ENCODE measurements around the gene ALOXE3. TPM values are rescaled to one million over a fixed set of nuclear protein-coding genes. Genes with fewer than 3 reads are reported as not detected.

ALOXE3 gene
- total and polyA plus RNA-seq, 2 experiments from 2014 or later, result 0.10 to 0.27 TPM

DNA sequence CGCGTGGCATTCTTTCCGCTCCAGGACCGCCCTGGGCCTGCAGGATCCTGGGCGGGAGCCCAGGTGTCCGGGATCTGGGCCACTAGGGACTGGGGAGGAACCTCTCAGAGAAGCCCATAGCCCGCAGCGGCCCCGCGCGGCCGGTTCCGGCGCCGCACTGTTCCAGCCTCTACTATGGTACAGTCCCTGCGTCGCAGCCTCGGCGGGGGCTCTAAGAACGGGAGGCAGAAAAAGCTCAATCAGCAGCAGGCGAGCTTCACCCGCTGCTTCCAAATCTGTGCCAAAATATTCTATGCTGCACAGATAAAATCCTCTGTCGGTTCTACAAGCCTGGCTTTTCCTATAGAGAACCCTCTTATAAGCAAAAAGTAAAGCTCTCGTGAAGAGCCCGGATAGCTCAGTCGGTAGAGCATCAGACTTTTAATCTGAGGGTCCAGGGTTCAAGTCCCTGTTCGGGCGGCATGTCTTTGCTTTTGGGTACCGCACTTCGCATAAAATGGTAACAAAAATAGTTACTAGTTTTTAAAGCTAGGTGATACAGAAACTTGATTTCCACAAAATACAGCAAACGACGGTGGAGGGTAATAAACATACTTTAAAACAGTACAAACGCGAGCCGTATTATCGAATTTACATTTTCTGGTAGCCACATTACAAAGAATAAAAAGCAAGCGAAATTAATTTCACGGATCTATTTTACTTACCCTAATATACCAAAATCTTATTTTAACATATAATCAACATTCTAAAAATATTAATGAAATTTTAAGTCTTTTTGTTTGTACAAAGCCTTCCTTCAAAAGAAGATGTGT is 661 bp upstream of the ALOXE3 start:
- H3K27ac Mint-ChIP-seq, result peak overlapping the region; percentile 83; the same call in 1 of the 2 replicates
- peaks cover 13% of the 10 kb centered on the region for H3K36me3 Mint-ChIP-seq (ENCODE audit: low read depth)
- H3K4me3 ChIP-seq, result peak overlapping the region; percentile 66
- peak overlapping the region; percentile 75 for H3K4me2 ChIP-seq
- peaks cover 17% of the 10 kb centered on the region for H3K9me3 Mint-ChIP-seq
- H3K4me1 Mint-ChIP-seq, result peaks cover 13% of the 10 kb centered on the region; the same call in 2 of the 3 replicates
- peaks cover 69% of the 10 kb centered on the region for H3K27me3 ChIP-seq (ENCODE audit: insufficient read depth)
- H2AFZ ChIP-seq, result peak overlapping the region; percentile 98
- H3K9me2 ChIP-seq (ENCODE audit: insufficient read depth), result no peaks in the 10 kb centered on the region
- no peaks in the 10 kb centered on the region for H3K36me3 ChIP-seq (ENCODE audit: insufficient read depth)
- H3K27me3 Mint-ChIP-seq (ENCODE audit: insufficient read depth, low read depth, poor library complexity), result peaks cover 85% of the 10 kb centered on the region
- H3K4me3 Mint-ChIP-seq, result peak overlapping the region; percentile 83
- no peaks in the 10 kb centered on the region for H4K20me1 ChIP-seq (replicated peaks; ENCODE audit: insufficient read depth)
- no peaks in the 10 kb centered on the region for H3K79me2 ChIP-seq (replicated peaks; ENCODE audit: insufficient read depth)
- TF ChIP-seq EZH2phosphoT487 (IDR thresholded peaks at IDR 0.05; ENCODE audit: unreplicated experiment), result no peak
- no peak for TF ChIP-seq POLR2AphosphoS5 (IDR thresholded peaks at IDR 0.05; ENCODE audit: low read depth)
- TF ChIP-seq, protein P1, sequence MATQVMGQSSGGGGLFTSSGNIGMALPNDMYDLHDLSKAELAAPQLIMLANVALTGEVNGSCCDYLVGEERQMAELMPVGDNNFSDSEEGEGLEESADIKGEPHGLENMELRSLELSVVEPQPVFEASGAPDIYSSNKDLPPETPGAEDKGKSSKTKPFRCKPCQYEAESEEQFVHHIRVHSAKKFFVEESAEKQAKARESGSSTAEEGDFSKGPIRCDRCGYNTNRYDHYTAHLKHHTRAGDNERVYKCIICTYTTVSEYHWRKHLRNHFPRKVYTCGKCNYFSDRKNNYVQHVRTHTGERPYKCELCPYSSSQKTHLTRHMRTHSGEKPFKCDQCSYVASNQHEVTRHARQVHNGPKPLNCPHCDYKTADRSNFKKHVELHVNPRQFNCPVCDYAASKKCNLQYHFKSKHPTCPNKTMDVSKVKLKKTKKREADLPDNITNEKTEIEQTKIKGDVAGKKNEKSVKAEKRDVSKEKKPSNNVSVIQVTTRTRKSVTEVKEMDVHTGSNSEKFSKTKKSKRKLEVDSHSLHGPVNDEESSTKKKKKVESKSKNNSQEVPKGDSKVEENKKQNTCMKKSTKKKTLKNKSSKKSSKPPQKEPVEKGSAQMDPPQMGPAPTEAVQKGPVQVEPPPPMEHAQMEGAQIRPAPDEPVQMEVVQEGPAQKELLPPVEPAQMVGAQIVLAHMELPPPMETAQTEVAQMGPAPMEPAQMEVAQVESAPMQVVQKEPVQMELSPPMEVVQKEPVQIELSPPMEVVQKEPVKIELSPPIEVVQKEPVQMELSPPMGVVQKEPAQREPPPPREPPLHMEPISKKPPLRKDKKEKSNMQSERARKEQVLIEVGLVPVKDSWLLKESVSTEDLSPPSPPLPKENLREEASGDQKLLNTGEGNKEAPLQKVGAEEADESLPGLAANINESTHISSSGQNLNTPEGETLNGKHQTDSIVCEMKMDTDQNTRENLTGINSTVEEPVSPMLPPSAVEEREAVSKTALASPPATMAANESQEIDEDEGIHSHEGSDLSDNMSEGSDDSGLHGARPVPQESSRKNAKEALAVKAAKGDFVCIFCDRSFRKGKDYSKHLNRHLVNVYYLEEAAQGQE (IDR thresholded peaks at IDR 0.05; ENCODE audit: unreplicated experiment), result no peak
- no peak for TF ChIP-seq STAT1 (IDR thresholded peaks at IDR 0.05; ENCODE audit: unreplicated experiment)
- TF ChIP-seq, protein P2, sequence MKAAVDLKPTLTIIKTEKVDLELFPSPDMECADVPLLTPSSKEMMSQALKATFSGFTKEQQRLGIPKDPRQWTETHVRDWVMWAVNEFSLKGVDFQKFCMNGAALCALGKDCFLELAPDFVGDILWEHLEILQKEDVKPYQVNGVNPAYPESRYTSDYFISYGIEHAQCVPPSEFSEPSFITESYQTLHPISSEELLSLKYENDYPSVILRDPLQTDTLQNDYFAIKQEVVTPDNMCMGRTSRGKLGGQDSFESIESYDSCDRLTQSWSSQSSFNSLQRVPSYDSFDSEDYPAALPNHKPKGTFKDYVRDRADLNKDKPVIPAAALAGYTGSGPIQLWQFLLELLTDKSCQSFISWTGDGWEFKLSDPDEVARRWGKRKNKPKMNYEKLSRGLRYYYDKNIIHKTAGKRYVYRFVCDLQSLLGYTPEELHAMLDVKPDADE (IDR thresholded peaks at IDR 0.05), result no peak
- TF ChIP-seq, protein P3, sequence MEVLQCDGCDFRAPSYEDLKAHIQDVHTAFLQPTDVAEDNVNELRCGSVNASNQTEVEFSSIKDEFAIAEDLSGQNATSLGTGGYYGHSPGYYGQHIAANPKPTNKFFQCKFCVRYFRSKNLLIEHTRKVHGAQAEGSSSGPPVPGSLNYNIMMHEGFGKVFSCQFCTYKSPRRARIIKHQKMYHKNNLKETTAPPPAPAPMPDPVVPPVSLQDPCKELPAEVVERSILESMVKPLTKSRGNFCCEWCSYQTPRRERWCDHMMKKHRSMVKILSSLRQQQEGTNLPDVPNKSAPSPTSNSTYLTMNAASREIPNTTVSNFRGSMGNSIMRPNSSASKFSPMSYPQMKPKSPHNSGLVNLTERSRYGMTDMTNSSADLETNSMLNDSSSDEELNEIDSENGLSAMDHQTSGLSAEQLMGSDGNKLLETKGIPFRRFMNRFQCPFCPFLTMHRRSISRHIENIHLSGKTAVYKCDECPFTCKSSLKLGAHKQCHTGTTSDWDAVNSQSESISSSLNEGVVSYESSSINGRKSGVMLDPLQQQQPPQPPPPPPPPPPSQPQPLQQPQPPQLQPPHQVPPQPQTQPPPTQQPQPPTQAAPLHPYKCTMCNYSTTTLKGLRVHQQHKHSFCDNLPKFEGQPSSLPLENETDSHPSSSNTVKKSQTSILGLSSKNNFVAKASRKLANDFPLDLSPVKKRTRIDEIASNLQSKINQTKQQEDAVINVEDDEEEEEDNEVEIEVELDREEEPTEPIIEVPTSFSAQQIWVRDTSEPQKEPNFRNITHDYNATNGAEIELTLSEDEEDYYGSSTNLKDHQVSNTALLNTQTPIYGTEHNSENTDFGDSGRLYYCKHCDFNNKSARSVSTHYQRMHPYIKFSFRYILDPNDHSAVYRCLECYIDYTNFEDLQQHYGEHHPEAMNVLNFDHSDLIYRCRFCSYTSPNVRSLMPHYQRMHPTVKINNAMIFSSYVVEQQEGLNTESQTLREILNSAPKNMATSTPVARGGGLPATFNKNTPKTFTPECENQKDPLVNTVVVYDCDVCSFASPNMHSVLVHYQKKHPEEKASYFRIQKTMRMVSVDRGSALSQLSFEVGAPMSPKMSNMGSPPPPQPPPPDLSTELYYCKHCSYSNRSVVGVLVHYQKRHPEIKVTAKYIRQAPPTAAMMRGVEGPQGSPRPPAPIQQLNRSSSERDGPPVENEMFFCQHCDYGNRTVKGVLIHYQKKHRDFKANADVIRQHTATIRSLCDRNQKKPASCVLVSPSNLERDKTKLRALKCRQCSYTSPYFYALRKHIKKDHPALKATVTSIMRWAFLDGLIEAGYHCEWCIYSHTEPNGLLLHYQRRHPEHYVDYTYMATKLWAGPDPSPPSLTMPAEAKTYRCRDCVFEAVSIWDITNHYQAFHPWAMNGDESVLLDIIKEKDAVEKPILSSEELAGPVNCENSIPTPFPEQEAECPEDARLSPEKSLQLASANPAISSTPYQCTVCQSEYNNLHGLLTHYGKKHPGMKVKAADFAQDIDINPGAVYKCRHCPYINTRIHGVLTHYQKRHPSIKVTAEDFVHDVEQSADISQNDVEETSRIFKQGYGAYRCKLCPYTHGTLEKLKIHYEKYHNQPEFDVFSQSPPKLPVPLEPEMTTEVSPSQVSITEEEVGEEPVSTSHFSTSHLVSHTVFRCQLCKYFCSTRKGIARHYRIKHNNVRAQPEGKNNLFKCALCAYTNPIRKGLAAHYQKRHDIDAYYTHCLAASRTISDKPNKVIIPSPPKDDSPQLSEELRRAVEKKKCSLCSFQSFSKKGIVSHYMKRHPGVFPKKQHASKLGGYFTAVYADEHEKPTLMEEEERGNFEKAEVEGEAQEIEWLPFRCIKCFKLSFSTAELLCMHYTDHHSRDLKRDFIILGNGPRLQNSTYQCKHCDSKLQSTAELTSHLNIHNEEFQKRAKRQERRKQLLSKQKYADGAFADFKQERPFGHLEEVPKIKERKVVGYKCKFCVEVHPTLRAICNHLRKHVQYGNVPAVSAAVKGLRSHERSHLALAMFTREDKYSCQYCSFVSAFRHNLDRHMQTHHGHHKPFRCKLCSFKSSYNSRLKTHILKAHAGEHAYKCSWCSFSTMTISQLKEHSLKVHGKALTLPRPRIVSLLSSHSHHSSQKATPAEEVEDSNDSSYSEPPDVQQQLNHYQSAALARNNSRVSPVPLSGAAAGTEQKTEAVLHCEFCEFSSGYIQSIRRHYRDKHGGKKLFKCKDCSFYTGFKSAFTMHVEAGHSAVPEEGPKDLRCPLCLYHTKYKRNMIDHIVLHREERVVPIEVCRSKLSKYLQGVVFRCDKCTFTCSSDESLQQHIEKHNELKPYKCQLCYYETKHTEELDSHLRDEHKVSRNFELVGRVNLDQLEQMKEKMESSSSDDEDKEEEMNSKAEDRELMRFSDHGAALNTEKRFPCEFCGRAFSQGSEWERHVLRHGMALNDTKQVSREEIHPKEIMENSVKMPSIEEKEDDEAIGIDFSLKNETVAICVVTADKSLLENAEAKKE (CRISPR knock-in tag; IDR thresholded peaks at IDR 0.05), result no peak
- 0 out of 2 replicates have a peak, but pooled peaks have one; percentile 38 for TF ChIP-seq CREB1 (CRISPR knock-in tag; IDR thresholded peaks at IDR 0.05; ENCODE audit: low read depth)
- TF ChIP-seq JUNB (IDR thresholded peaks at IDR 0.05; ENCODE audit: unreplicated experiment), result no peak
- peak; percentile 71 to 81 for TF ChIP-seq CTCF (conservative IDR thresholded peaks at IDR 0.05; ENCODE audit: low read depth in 2 of 2)
- no peak for TF ChIP-seq ZNF331 (CRISPR knock-in tag; IDR thresholded peaks at IDR 0.05; ENCODE audit: low read depth)
- peak; percentile 12; the same call in 1 of the 2 replicates for TF ChIP-seq ZNF114 (CRISPR knock-in tag; IDR thresholded peaks at IDR 0.05)
- TF ChIP-seq NANOG (IDR thresholded peaks at IDR 0.05; ENCODE audit: borderline replicate concordance), result no peak
- no peak for TF ChIP-seq EZH2 (IDR thresholded peaks at IDR 0.05; ENCODE audit: low read depth, unreplicated experiment)
- no peak overlapping the region for H3K27ac ChIP-seq (ENCODE audit: low read depth)
- DNase-seq (ENCODE audit: low spot score) (peak; percentile 91), ATAC-seq (peak; percentile 54)
- H3K4me1 ChIP-seq (ENCODE audit: insufficient read depth), result peaks cover 12% of the 10 kb centered on the region; the same call in 1 of the 2 replicates
- H3F3A ChIP-seq (replicated peaks; ENCODE audit: low read depth), result 0 out of 2 replicates have a peak, but pooled peaks cover 4% of the 10 kb centered on the region

Measured in GM23338 (cell line).